ENCODE data around the gene ISYNA1.
A peak's percentile ranks its signal among the peaks of the same experiment; 100 is the strongest.

ISYNA1 gene

GRCh38 chr19:18442941-18443340 lies 5.0 kb upstream of the ISYNA1 start:
- DNase-seq = no peak

- DNase-seq = peak; percentile 27
Measured at GRCh38 chr19:18441804-18442788, 4.2 kb upstream of the ISYNA1 start.

- no peak for DNase-seq
Measured at GRCh38 chr19:18440936-18441803, 3.2 kb upstream of the ISYNA1 start.

- peak; percentile 51 for DNase-seq
Measured at GRCh38 chr19:18440415-18440877, 2.5 kb upstream of the ISYNA1 start.

GRCh38 chr19:18439910-18440237 lies 1.9 kb upstream of the ISYNA1 start:
- DNase-seq = no peak

GRCh38 chr19:18439025-18439909 lies 1.3 kb upstream of the ISYNA1 start:
- DNase-seq = no peak

- no peak for DNase-seq
Measured at GRCh38 chr19:18438331-18439024, 545 bp upstream of the ISYNA1 start.

DNA sequence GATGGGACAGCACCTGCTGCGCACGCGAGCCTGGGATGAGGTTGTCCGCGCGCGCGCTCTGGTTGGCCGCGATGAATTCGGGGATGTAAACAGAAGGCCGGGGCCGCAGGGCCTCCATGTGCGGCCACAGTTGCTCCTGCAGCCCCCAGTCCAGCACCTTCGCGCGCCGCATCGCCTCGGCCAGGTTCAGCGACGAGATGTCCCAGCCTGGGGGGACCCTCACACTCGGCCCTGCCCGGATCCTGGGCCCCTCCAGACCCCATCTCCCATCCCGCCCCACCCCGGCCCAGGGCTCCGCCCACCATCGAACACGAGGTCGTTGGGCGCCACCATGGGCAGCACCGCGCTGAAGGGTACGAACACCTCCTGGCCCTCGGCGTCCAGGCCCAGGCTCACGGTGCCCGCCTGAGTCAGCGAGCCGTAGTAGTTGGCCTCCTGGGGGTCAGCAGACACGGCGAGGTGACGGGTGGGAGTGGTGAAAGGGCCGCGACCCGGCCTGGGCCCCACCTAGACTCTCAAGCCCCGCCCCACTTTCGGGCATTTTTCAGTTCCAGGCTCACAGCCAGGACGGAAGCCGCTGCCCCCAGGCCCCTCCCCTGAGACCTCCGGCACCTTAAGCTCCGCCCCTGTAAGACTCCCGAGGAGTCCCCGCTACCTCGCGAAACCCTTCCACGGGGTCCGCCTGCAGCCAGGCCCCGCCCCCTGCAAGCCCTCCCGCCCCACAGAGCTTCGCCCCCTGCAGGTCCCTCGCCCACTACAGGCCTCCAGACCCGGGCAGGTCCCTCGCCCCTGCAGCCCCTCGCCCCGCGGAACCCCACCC lies 1.1 kb downstream of the ISYNA1 start:
- peak; percentile 90 for DNase-seq

GRCh38 chr19:18435842-18436670 lies 1.9 kb downstream of the ISYNA1 start:
- DNase-seq = no peak

DNA sequence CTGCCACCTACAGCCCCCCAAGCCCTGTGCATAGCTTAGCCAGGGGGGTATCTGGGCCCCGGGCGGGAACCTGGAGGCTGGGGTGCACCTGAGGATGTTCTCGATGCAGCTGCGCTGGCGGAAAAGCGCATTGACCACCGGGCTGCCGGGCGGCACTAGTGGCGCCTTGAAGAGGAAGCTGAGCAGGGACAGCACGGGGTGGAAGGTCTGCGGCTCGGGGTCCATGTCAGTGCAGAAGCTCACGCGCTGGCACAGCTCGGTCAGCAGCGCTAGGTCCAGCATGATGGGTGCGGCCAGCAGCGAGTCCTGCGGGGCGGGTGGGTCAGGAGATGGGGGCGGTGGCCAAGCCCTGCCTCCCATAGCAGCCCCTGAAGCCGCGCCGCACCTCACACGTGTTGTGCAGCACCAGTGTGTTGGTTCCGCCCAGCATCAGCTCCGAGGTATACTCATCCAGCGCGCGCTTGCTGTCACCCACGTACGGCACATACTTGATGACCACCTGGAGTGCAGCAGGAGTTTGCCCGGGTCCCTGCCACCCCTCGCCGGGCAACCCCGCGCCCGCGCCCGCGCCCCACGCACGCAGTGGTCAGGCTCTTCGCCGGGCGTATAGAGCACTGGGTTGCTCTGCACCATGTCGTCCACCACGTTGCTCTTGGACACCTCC lies 2.6 kb downstream of the ISYNA1 start:
- no peak for DNase-seq

DNA sequence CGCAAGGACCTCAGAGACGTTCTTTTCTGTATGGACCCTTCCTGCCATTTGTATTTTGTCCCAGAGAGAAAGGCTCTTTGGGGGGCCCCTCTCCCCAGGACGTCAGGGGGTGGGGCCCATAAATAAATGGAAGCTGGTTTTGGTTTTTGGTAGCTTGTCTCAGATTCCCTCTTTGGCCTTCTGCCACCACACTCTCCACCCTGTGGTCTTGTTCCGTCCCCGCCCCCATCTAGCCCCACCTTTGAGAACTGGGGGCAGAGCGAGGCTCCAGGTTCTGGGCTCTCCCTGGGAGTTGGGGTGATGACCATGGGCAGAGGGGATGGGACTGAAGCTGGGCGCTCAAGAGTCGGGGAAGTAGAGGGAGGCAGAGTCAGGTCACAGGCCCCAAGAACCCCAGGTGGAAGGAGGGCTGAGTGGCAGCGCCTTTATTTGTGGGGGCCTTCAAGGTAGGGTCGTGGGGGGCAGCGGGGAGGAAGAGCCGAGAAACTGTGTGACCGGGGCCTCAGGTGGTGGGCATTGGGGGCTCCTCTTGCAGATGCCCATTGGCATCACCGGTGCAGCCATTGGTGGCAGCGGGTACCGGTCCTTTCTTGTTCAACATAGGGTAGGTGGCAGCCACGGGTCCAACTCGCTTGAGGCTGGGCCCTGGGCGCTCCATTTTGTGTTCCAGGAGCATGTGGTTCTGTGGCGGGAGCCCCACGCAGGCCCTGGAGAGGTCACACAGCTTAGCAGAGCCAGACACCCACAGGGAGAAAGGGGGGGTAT lies 3.3 kb downstream of the ISYNA1 start:
- no peak for DNase-seq

- no peak for DNase-seq
Measured at GRCh38 chr19:18433735-18434398, 4.1 kb downstream of the ISYNA1 start.

DNA sequence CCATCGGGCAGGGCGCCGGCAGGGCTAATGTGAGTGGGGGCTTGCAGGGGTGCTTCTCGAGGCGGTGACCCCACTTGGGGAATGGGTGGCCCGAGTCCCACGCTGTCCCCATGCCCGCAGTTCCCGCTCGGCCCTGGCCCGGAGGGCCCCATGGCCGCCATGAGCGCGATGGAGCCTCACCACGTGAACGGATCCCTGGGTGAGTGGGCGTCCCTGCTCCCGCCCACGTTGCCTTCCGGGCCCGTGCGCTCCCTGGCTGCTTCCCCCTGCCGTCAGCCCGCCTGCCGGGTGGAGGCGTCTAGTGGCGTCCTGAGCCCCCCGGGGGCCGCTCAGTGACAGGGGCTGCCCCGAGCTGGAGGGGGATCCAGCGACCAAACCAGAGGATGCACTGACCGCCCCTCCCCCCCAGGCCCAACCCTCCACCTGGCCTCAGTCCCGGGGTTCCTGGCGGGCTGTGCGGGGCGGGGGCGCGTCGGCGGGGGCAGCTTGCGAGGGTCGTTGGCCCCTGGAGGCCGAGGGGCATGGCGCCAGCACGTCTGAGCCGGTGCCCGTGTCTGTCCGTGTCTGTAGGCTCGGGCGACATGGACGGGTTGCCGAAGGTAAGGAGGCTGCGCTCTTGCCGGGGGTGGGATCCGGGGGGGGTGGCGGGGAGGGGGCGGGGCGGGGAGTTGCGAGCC lies 4.8 kb downstream of the ISYNA1 start:
- peak; percentile 64 for DNase-seq

- no peak for DNase-seq
Measured at GRCh38 chr19:18432275-18433014, 5.5 kb downstream of the ISYNA1 start.

DNA sequence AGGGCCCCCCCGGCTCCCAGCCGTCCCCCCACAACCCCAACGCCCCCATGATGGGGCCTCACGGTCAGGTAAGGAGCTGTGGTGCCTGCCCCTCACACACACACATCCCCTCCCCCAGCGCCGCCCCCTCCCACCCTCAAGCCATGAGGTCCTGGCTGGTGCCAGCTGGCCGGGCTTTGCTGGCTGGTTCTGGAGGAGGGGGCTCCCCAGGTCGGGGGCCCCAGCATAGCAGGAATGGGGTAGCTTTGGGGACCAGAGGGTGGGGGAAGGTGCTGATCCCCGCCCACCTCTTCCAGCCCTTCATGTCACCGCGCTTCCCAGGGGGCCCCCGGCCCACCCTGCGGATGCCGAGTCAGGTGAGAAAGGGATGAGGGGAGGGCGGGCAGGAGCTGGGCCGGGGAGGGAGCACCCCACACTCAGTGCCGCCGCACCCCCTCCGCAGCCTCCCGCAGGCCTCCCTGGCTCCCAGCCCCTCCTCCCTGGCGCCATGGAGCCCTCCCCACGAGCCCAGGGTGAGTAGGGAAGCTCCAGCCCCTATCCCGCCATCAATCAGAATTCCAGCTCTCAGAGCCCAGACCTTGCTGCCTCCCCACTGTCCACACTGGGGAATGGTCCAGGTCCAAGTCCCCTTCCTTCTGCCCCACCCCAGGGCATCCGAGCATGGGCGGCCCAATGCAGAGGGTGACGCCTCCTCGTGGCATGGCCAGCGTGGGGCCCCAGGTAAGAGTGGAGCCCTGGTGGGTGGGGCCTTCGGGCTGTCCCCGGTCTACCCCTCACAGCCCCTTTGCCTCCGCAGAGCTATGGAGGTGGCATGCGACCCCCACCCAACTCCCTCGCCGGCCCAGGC lies 6.4 kb downstream of the ISYNA1 start:
- no peak for DNase-seq
